ENCODE measurements around the gene ZNF48.

- no peak for TF ChIP-seq CTCF (IDR thresholded peaks at IDR 0.05)
- no peak for TF ChIP-seq POLR2A (IDR thresholded peaks at IDR 0.05)
These were observed 15.0 kb upstream of the ZNF48 start for GRCh38 chr16:30380072-30380802.

Measured in tibial nerve (tissue), 3 donors.